Fibroblast of the aortic adventitia (primary cell): ENCODE data around the gene TMOD2. TPM values are rescaled to one million over a fixed set of nuclear protein-coding genes. Genes with fewer than 3 reads are reported as not detected.
A peak's percentile ranks its signal among the peaks of the same experiment; 100 is the strongest.

Source experiments
- DNase-seq: peaks from one replicate; pipeline ENCODE4 v3.0.0-alpha.2; 2010; ENCODE audit warnings: low read depth
- H3K4me3 ChIP-seq: 2 replicates; pipeline ENCODE4 v1.5.1; 2011; ENCODE audit warnings: low read depth, mild to moderate bottlenecking, control low read depth, low read length, moderate library complexity
- total RNA-seq: library from RNA; depleted of rRNA; stranded (reverse); fragments of >200 nt; gene quantifications from 2 replicates; pipeline ENCODE4 v1.2.3, GENCODE V29; 2012; ENCODE audit warnings: low replicate concordance
- TF ChIP-seq, protein P1 (sequence below): IDR thresholded peaks from 2 replicates; pipeline ENCODE4 v1.5.1; 2011; ENCODE audit warnings: mild to moderate bottlenecking, low read length, control low read depth, inconsistent platforms; ENCODE audit not compliant: insufficient read depth

TMOD2 gene
- total RNA-seq, 1 donor, result 11.2 TPM

DNA sequence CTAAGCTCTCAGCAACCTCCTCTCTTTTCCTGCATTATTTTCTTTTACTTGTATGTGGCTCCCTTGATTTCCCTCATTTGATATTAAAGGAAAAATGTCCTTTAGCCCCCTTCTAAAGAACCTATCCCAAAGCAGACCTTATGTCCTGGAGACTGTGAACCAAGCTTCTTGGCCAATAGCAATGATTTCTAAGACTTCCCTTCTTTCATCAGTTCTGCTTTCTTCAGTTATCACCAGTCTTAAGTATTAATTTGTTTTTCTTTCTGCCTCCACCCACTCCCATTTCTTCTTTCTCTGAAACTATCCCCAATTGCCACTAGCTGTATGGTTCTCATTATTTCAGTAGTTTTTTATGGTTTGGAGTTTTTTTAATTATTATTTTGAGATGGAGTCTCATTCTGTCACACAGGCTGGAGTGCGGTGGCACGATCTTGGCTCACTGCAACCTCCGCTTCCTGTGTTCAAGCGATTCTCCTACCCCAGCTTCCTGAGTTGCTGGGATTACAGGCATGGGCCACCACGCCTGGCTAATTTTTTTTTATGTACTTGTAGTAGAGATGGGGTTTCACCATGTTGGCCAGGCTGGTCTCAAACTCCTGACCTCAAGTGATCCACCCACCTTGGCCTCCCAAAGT lies 90.1 kb downstream of the TMOD2 start:
- no peak for DNase-seq
- no peak overlapping the region for H3K4me3 ChIP-seq
- TF ChIP-seq, protein P1, sequence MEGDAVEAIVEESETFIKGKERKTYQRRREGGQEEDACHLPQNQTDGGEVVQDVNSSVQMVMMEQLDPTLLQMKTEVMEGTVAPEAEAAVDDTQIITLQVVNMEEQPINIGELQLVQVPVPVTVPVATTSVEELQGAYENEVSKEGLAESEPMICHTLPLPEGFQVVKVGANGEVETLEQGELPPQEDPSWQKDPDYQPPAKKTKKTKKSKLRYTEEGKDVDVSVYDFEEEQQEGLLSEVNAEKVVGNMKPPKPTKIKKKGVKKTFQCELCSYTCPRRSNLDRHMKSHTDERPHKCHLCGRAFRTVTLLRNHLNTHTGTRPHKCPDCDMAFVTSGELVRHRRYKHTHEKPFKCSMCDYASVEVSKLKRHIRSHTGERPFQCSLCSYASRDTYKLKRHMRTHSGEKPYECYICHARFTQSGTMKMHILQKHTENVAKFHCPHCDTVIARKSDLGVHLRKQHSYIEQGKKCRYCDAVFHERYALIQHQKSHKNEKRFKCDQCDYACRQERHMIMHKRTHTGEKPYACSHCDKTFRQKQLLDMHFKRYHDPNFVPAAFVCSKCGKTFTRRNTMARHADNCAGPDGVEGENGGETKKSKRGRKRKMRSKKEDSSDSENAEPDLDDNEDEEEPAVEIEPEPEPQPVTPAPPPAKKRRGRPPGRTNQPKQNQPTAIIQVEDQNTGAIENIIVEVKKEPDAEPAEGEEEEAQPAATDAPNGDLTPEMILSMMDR, result no peak

DNA sequence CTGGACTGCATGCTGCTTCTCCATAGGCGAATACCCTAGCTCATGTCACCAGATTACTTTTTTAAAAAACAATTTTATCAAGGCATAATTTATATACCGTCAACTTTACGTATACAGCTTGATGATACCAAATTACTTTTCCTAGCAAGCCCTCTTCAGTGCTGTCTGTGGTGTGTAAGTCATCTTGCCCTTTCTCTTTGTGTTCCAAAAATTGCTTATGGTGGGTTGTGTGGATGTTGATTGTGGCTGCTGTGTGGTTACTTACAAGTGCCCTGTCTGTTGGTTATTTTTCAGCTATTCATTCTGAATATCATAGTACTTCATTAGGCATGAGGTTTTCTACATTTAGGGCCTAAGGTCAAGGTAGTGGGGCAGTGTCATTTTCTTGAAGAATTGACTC lies 90.9 kb downstream of the TMOD2 start:
- TF ChIP-seq, protein P1, result no peak
- DNase-seq, result no peak

DNA sequence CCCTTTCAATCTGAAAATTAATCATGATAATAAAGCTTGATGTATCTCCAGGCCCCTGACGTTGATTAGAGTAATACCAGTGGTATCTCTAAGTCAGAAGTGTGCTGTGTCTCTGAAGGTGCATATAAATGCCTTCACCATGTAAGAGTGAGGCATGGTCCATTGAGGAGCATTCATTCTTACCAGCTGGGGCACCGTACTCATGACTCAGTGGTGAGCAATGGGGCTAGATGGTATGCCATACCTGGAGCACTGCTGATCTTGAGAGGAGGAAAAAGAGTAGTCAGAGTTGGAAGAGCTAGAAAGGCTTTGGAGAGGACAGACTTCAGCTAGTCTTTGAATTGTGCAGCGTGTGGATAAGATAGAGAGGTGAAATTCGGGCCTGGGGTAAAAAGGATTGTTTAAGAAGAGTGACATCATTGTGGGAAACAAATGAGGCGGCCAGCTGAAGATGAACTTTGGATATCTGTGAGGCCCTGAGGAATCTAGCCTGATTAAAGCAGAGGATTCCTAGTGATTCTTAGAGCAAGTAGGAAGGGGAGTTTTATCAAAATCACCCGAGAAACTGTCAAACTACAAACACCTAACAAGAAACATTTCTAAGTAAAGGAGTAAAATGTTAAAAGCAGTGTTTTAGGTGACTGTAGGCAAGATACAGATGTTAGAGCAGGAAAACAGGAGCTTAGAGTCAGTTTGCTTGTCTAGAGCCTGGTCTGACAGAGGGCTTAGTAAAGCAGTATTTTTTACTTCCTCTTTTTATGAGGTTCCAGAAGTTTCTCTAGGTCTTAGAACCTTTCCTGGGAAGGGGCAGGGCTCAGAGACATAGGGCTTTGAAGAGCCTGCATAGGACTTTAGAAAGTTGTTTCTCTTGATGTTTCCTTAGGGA lies 91.7 kb downstream of the TMOD2 start:
- no peak overlapping the region for H3K4me3 ChIP-seq
- DNase-seq, result peak; percentile 65
- TF ChIP-seq, protein P1, result no peak

More for the DNA sequence above, 90.9 kb downstream of the TMOD2 start:
- no peak overlapping the region for H3K4me3 ChIP-seq

DNA sequence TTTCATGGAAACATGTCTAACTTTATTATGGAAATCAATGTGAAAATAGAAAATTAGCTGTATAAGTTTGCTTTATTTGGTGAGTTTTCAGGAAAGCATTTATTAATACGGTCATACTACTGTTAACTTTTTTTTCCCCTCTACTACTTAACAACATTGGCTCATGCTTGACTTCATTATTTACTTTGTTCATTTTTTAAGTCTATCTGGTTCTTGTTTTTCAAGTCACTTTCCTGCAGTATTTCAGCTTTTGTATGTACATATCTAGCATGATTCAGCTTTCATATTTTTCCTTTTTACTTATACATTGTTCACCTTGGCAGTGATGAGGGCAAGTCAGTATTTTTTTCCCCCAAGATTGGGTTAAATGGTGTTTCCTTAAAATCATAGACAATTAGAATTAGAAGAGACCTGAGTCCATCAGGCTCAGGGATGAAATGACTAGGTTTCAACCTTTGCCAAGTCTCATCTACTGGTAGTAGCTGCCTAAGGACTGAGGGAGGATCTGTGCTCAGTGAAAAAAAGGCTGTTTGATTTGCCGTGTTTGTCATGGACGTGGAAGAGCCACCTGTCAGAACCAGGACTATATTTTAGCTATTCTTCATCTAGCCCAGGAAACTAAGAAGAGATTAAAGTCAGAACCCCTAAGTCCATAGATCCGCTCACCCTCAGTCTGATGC lies 93.5 kb downstream of the TMOD2 start:
- DNase-seq, result no peak
- TF ChIP-seq, protein P1, result no peak
- H3K4me3 ChIP-seq, result no peak overlapping the region

DNA sequence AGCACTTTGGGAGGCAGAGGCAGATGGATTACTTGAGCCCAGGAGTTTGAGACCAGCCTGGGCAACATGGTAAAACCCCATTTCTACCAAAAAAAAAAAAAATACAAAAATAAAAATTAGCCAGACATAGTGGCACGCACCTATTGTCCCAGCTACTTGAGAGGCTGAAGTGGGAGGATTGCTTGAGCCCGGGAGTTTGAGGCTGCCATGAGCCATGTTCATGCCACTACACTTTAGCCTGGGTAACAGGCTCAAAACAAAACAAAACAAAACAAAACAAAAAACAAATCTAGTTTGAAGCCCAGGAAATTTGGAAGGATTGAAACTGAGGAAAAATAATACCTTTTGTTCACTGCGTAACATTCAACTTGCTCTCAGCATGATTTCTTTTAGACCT lies 94.7 kb downstream of the TMOD2 start:
- no peak for DNase-seq
- H3K4me3 ChIP-seq, result no peak overlapping the region
- TF ChIP-seq, protein P1, result no peak

DNA sequence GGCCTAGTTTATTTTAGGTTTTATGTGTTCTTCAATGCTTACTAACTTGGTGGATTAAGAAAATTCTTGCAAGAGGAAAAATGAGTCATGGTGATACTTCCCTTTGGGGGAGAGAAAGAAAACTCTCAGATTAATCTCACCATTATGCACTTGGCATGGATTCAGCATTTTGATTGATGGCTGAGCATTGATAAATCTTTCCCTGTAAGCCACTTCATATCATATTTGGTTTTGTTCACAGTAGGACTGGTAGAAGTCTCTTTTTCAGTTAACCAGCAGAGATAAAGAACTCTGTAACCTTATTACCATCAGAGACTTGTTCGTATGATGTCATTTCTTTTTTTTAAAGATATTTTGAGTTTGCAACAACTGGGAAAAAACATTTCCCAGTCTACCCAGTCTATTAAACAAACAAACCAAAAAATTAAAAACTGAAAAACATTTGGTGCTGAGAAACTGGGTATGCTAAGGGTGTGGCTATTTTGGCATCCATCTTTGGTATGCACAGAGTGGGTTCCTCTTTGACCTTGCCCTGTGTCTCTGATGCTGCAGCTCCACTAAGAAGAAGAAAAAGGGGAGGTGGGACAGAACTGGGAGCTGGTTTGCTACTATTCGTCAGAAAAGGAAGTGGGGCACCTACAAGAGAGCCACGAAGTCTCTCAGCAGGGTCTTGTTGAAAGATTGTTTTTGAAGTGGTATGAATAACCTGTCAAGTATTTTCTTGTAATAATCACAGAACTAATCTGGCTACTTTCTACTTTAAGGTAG lies 95.2 kb downstream of the TMOD2 start:
- TF ChIP-seq, protein P1, result no peak
- peak; percentile 88 for DNase-seq
- H3K4me3 ChIP-seq, result no peak overlapping the region
